Glomerular visceral epithelial cell (primary cell): ENCODE results near the gene AFAP1L2.

ENCODE experiments used
- DNase-seq: peaks from one replicate; pipeline ENCODE4 v3.0.0-alpha.2; 2016; ENCODE audit errors: extremely low spot score

AFAP1L2 gene

DNA sequence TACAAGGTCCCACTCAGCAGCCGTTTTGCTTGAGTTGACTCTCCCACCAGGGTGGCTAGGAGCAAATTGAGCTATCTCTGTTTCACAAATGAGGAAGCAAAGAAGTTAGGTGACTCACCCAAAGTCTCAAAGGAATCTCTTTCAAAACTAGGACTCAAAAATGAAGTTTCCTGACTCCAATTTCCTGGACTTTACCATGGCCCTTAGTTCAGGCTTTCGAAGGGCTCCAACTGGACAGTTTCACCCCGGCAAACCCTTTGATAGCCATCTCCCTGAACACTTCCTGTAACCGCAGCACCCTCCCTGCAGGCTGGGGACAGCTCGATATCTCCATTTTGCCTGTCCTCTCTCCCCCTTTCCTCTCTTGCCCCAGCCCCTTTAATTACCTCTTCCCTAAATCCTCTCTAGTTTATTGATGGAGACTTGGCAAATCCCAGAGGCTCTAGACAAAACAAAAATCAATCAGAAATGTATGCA is 4.7 kb upstream of the AFAP1L2 start:
- no peak for DNase-seq

DNA sequence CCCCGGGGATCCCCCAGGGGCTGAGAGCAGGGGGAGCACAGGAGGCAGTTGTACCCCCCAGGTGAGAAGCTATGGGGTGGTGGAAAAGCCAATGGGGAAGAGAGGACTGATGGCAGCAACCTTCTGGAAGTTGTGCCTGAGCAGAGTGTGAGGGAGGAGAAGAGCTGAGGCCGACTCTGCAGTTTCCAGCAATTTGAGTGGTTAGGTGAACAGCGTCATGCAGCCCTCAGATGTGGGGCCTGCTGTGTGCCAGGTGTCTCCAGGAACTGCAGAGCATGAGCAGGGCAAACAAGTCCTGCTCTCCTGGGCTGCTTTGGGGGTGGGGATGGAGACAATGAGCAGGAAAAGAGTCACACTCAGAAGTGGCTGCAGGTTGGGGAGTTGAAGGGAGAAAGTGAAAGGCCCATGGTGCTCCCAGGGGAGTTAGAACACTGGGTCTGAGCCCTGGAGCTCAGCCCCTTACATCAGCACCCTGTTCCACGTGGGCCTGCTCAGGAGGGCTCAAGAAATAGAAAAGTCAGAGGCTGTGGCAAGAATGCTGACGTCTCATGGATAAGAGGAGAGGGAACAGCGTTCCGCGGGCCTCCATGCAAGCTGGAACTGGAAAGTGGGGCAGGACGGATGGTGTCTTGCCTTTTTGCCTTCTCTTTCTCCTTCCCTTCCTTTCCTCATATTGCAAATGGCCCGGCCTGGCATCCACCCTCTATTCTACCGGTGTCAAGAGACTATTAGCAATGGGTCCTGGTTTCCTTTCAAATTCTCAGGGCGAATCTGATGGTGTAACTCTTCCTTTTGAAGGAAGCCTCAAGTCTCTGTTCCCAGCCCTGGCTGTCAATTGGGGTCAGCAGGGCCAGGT is 4.0 kb upstream of the AFAP1L2 start:
- no peak for DNase-seq

- DNase-seq = no peak
Observed at GRCh38 chr10:114406455-114406854, 2.2 kb upstream of the AFAP1L2 start.

GRCh38 chr10:114405011-114405350 is 679 bp upstream of the AFAP1L2 start:
- DNase-seq = no peak

DNA sequence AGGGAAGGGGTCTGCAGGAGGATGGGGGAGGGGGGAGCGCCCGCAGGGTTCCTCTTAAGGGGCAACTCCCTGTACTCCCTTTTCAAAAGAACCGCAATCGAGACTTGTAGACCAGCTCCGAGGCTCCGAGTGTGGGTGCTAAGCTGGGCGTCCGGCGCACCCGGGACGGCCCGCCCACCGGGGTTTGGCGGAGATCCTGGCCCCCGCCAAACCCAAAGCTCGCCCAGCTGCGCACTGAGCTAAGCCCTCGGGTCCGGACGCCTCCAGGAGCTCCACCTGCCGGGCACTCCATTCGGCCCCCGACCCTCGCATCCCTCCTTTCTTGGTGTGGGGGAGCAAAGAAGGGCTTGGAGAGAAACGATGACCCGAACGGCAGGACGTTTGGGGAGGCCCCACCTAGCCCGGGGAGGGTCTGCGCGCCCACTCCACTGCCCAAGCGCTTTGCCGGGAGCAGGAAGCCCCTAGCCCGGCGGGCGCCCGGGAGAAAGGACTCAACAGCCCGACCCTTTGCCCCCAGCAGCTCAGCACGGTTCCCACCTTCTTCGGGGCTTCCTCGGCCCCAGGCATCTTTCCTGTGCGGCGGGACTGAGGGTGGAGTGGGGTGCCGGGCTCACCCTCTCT is 651 bp downstream of the AFAP1L2 start:
- peak; percentile 72 for DNase-seq

DNA sequence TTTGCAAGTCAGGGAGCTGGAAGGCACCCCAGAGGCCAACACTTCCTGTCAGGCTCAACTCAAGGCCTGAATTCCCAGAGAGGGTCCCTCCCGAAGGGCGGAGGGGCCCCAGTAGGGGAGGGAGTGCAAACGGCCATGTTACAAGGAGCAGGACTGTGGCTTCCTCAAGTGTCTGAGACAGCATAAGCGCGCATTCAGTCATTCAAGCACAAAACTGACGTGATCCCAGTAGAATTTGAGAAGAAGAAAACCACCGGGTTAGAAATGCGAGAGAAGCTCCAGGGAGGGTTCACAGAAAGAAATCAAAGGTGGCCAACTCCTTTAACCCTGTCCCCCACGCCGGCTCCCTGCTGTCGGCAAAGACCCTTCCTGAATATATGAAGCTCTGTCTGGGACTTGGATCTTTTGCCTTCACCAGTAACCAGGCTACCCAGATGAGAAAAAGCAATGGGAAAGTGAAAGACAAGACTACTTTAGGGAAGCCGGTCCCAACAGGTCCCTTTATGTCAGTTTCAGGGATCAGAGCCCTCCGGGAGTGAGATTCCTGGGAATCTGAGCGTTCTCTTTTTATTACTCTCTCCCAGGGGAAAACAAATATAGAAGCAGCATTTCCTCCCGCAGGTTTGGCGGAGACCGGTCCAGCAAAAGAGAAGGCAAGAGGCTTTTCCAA is 1.3 kb downstream of the AFAP1L2 start:
- peak; percentile 64 for DNase-seq

DNA sequence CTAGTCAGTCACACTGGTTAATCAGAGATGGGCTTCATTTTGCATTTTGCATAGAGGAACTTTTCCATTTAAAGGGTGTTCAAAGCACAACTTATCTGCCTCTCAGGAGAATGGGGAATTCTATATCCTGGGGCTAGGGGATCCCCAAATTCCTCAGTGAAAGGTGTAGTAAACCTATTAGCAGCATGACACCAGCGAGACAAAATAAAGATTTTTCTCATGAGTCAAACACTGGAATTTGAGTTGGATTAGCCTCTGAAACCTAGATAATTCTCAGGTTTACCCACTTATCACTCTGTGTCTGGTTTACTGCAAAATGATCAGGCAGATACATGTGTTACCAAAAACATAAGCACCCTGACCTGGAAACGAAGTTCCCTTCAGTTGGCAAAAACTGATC is 2.1 kb downstream of the AFAP1L2 start:
- no peak for DNase-seq

- DNase-seq = peak; percentile 75
Observed at GRCh38 chr10:114401195-114401791, 3.0 kb downstream of the AFAP1L2 start.

DNA sequence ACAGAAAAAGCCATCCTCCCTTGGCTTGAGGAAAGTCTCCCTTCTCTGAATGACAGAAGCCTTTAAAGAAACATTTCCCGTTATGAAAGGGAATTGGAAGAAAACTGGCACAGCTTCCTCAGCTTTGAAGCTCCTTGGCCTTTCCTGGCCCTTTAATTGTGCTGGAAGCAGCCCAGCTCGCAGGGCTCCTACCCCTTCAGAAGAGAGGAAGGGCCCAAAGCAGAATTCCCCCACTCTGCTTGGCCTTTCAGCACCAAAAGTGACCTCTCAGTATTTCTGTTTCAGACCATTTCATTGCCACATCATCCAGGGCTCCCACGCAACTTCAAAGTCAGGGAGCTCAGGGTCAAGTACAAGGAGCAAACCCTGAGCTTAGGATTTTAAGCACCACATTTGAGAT is 4.2 kb downstream of the AFAP1L2 start:
- DNase-seq = no peak

DNA sequence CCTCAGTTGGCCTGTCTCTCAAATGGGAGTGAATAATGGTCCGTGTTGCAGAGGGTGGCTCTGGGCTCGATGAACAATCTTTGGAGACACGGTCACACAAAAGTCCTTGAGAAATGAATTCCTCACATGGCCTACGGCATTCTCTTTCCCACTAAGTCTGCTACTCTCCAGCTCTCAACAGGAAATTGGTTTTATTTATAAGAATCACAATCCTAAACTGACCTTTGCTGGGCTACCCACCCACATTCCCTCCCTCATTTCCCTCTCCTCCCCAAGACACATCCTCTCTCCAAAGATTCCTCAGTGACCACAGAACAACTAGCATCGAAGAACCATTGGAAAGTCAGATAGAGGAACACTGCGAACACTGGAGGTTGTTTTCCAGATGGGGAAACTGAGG is 4.7 kb downstream of the AFAP1L2 start:
- DNase-seq = no peak

GRCh38 chr10:114398587-114399331 is 5.5 kb downstream of the AFAP1L2 start:
- DNase-seq = no peak

- DNase-seq = no peak
Observed at GRCh38 chr10:114397651-114398145, 6.6 kb downstream of the AFAP1L2 start.

GRCh38 chr10:114396464-114396863 is 7.8 kb downstream of the AFAP1L2 start:
- no peak for DNase-seq

- DNase-seq = no peak
Observed at GRCh38 chr10:114395366-114396022, 8.8 kb downstream of the AFAP1L2 start.

- no peak for DNase-seq
Observed at GRCh38 chr10:114394531-114394930, 9.8 kb downstream of the AFAP1L2 start.

- DNase-seq = no peak
Observed at GRCh38 chr10:114393886-114394285, 10.4 kb downstream of the AFAP1L2 start.

GRCh38 chr10:114393482-114393881 is 10.8 kb downstream of the AFAP1L2 start:
- DNase-seq = peak; percentile 40

DNA sequence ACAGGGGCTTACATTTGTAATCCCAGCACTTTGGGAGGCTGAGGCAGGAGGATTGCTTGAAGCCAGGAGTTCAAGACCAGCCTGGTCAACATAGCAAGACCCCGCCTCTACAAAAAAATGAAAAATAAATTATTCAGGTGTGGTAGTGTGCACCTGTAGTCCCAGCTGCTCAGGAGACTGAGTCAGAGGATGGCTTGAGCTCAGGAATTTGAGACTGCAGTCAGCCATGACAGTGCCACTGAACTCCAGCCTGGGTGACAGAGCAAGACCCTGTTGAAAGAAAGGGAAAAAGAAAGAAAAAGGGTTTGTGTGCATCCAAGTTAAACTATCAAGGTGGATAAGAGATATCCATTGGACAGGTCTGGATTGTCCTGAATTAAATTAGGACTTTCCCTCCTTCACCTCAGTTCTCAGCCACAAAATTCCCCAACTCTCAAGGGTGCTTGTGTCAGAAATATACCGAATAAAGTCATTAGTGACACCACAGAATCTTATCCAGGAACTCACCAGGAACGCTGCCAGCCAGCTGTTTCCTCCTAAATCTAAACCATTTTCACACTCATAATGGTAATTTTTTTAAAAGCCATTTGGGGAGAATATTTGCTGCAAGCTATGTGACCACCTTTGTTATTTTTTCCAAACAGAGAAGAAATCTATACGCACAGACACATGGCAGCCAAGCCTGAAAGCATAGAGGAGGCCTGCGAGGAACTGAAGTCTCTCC is 12.0 kb downstream of the AFAP1L2 start:
- no peak for DNase-seq

DNA sequence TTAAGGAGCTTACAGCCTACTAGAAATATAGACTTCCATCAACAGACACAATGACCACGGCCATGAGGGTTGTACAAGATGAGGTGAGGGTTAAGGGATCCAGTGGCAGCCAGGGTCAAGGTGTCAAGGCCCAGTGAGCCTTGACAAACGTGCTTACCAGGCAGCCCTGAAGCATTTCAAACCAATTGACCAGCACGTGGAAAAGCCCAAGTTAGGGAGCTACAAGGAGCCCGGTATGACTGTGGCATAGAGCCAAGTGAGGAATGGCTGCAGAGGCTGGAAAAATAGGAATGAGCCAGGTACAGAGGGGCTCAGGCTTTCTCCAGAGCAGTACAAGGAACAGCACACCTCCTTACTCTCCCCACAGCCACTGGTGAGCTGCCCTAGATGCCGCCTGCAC is 12.7 kb downstream of the AFAP1L2 start:
- no peak for DNase-seq

DNA sequence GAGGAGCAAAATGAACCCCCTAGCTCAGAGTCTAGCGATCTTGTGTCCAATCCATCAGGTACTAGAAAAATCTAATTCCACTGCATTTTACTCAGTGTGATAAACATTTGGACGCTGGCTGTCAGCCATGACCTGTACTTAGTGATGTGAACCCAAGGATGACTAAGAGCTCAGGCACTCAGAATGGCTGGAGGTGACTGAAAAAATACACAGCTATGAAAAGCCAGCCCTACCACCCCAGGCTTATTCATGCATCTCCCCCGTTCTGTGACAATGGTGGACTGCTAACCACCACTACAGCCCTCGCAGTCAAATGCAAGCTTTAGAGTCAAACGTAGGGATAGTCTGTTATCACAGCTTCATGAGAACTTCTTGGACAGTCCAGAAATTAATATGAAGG is 14.9 kb downstream of the AFAP1L2 start:
- peak; percentile 87 for DNase-seq
